ENCODE measurements around the gene STARD4. TPM values are rescaled to one million over a fixed set of nuclear protein-coding genes. Genes with fewer than 3 reads are reported as not detected.

Gene STARD4
- total and polyA plus RNA-seq, 2 of the 13 experiments (the other 11 are each of a cell fraction or from before 2014, with no cell fraction given) = 27.4 to 66.9 TPM

DNA sequence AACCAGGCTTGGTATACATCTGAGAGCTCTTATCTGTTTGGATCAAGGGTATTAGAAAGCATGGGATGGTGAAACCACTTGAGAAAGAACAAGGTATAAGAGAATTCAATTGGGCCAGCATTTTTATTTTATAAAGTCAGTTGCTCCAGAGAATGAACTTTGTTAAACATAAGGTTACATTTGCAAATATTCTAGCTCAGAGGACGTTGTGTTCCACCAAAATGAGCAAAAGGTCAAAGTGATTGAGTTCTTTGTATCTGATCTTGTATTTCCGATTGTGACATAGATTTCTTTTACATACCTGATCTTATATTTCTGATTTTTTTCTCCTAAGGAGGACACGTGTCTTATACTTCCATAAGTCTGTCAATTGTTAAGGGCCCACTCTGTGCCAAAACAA is 8.6 kb upstream of the STARD4 start:
- no peak overlapping the region for H3K4me3 ChIP-seq (replicated peaks in 1 of 3; ENCODE audit: insufficient read depth in 1 of 3, low read depth in 2 of 3, low read length in 3 of 3)
- H3K79me2 ChIP-seq (ENCODE audit: insufficient read depth, low read length) = no peaks in the 10 kb centered on the region
- no peak overlapping the region for H3K9ac ChIP-seq (ENCODE audit: insufficient read depth, low read depth, low read length)
- H3K9me3 ChIP-seq (ENCODE audit: low read length) = no peaks in the 10 kb centered on the region
- ChIA-PET CTCF (ENCODE audit: low intra/inter-chr PET ratio, low total read pairs) (no interaction called here), POLR2A (no interaction called here)
- H3K36me3 ChIP-seq (replicated peaks in 1 of 2; ENCODE audit: control insufficient read depth in 1 of 2, insufficient read depth in 2 of 2, low read length in 2 of 2) = no peaks in the 10 kb centered on the region
- no peaks in the 10 kb centered on the region for H4K20me1 ChIP-seq (ENCODE audit: insufficient read depth, low read length)
- TF ChIP-seq HNF4G (IDR thresholded peaks at IDR 0.05; ENCODE audit: borderline replicate concordance, low read depth, low read length) (no peak), HNF4G (CRISPR knock-in tag; IDR thresholded peaks at IDR 0.05; ENCODE audit: borderline replicate concordance, low read depth) (no peak), ATAD3A (CRISPR knock-in tag; IDR thresholded peaks at IDR 0.05) (no peak), ZBTB1 (CRISPR knock-in tag; IDR thresholded peaks at IDR 0.05; ENCODE audit: borderline replicate concordance) (no peak), FOXP1 (IDR thresholded peaks at IDR 0.05) (no peak), FOXP1 (CRISPR knock-in tag; IDR thresholded peaks at IDR 0.05) (no peak), ZNF878 (CRISPR knock-in tag; IDR thresholded peaks at IDR 0.05) (no peak), CHCHD3 (CRISPR knock-in tag; IDR thresholded peaks at IDR 0.05) (no peak), ZNF572 (CRISPR knock-in tag; IDR thresholded peaks at IDR 0.05) (no peak), ZNF816 (CRISPR knock-in tag; IDR thresholded peaks at IDR 0.05; ENCODE audit: borderline replicate concordance) (no peak), ZNF546 (CRISPR knock-in tag; conservative IDR thresholded peaks at IDR 0.05) (no peak), SOX6 (IDR thresholded peaks at IDR 0.05) (no peak), SOX6 (CRISPR knock-in tag; IDR thresholded peaks at IDR 0.05) (no peak), ZNF839 (CRISPR knock-in tag; IDR thresholded peaks at IDR 0.05; ENCODE audit: borderline replicate concordance) (no peak)
- TF ChIP-seq, protein P1, sequence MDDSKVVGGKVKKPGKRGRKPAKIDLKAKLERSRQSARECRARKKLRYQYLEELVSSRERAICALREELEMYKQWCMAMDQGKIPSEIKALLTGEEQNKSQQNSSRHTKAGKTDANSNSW (CRISPR knock-in tag; IDR thresholded peaks at IDR 0.05; ENCODE audit: borderline replicate concordance) = no peak
- TF ChIP-seq, protein P2, sequence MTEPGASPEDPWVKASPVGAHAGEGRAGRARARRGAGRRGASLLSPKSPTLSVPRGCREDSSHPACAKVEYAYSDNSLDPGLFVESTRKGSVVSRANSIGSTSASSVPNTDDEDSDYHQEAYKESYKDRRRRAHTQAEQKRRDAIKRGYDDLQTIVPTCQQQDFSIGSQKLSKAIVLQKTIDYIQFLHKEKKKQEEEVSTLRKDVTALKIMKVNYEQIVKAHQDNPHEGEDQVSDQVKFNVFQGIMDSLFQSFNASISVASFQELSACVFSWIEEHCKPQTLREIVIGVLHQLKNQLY (CRISPR knock-in tag; IDR thresholded peaks at IDR 0.05) = no peak
- TF ChIP-seq, protein P3, sequence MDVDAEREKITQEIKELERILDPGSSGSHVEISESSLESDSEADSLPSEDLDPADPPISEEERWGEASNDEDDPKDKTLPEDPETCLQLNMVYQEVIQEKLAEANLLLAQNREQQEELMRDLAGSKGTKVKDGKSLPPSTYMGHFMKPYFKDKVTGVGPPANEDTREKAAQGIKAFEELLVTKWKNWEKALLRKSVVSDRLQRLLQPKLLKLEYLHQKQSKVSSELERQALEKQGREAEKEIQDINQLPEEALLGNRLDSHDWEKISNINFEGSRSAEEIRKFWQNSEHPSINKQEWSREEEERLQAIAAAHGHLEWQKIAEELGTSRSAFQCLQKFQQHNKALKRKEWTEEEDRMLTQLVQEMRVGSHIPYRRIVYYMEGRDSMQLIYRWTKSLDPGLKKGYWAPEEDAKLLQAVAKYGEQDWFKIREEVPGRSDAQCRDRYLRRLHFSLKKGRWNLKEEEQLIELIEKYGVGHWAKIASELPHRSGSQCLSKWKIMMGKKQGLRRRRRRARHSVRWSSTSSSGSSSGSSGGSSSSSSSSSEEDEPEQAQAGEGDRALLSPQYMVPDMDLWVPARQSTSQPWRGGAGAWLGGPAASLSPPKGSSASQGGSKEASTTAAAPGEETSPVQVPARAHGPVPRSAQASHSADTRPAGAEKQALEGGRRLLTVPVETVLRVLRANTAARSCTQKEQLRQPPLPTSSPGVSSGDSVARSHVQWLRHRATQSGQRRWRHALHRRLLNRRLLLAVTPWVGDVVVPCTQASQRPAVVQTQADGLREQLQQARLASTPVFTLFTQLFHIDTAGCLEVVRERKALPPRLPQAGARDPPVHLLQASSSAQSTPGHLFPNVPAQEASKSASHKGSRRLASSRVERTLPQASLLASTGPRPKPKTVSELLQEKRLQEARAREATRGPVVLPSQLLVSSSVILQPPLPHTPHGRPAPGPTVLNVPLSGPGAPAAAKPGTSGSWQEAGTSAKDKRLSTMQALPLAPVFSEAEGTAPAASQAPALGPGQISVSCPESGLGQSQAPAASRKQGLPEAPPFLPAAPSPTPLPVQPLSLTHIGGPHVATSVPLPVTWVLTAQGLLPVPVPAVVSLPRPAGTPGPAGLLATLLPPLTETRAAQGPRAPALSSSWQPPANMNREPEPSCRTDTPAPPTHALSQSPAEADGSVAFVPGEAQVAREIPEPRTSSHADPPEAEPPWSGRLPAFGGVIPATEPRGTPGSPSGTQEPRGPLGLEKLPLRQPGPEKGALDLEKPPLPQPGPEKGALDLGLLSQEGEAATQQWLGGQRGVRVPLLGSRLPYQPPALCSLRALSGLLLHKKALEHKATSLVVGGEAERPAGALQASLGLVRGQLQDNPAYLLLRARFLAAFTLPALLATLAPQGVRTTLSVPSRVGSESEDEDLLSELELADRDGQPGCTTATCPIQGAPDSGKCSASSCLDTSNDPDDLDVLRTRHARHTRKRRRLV (CRISPR knock-in tag; IDR thresholded peaks at IDR 0.05) = no peak
- TF ChIP-seq, protein P4, sequence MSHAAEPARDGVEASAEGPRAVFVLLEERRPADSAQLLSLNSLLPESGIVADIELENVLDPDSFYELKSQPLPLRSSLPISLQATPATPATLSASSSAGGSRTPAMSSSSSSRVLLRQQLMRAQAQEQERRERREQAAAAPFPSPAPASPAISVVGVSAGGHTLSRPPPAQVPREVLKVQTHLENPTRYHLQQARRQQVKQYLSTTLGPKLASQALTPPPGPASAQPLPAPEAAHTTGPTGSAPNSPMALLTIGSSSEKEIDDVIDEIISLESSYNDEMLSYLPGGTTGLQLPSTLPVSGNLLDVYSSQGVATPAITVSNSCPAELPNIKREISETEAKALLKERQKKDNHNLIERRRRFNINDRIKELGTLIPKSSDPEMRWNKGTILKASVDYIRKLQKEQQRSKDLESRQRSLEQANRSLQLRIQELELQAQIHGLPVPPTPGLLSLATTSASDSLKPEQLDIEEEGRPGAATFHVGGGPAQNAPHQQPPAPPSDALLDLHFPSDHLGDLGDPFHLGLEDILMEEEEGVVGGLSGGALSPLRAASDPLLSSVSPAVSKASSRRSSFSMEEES (CRISPR knock-in tag; IDR thresholded peaks at IDR 0.05) = no peak
- FAIRE-seq (no peak), DNase-seq (ENCODE audit: low spot score) (no peak), ATAC-seq (no peak)
- 19% methylated on average over 3 of the region's 3 CpGs for WGBS (ENCODE audit: low lambda C conversion rate)
- H2AFZ ChIP-seq (ENCODE audit: low read length) = no peak overlapping the region
- no peak overlapping the region for H3K4me2 ChIP-seq (ENCODE audit: low read depth, low read length)
- intact Hi-C loops (cut with micrococcal nuclease; ENCODE audit: unreplicated experiment) (no loop called here), in situ Hi-C loops (cut with HindIII; ENCODE audit: extremely low pct_ligation_motif_present, low pct_unique_long_range_greater_than_20kb) (no loop called here)
- no peaks in the 10 kb centered on the region for H3K4me1 ChIP-seq (ENCODE audit: insufficient read depth, low read length)
- no TSS peak for BruUV-seq (replicated peaks)
- H3K27ac ChIP-seq (ENCODE audit: extremely low read length, insufficient read depth, low read length) = no peak overlapping the region
- no peaks in the 10 kb centered on the region; a peak in 1 of 5 replicates for H3K27me3 ChIP-seq (ENCODE audit: control insufficient read depth in 1 of 2, insufficient read depth in 2 of 2, low read length in 2 of 2)
